Amniotic epithelial cell (primary cell): Measurements from ENCODE around the gene GINS2.

Experiments
- DNase-seq: peaks from one replicate; pipeline ENCODE4 v3.0.0-alpha.2; 2010; ENCODE audit warnings: low read depth

The GINS2 gene

GRCh38 chr16:85640254-85640558 lies 48.5 kb downstream of the GINS2 start:
- DNase-seq: no peak

- no peak for DNase-seq
Measured at GRCh38 chr16:85639529-85640253, 49.1 kb downstream of the GINS2 start.

- no peak for DNase-seq
Measured at GRCh38 chr16:85638695-85639409, 49.9 kb downstream of the GINS2 start.

- DNase-seq: no peak
Measured at GRCh38 chr16:85637808-85638647, 50.7 kb downstream of the GINS2 start.

GRCh38 chr16:85637061-85637807 lies 51.5 kb downstream of the GINS2 start:
- no peak for DNase-seq

- no peak for DNase-seq
Measured at GRCh38 chr16:85636234-85636812, 52.4 kb downstream of the GINS2 start.

GRCh38 chr16:85635545-85636140 lies 53.1 kb downstream of the GINS2 start:
- no peak for DNase-seq

GRCh38 chr16:85634747-85635544 lies 53.8 kb downstream of the GINS2 start:
- no peak for DNase-seq

- no peak for DNase-seq
Measured at GRCh38 chr16:85633888-85634287, 54.9 kb downstream of the GINS2 start.

GRCh38 chr16:85633438-85633743 lies 55.4 kb downstream of the GINS2 start:
- no peak for DNase-seq

- no peak for DNase-seq
Measured at GRCh38 chr16:85632709-85633437, 55.9 kb downstream of the GINS2 start.

- DNase-seq: no peak
Measured at GRCh38 chr16:85631802-85632393, 56.9 kb downstream of the GINS2 start.

- no peak for DNase-seq
Measured at GRCh38 chr16:85631230-85631629, 57.5 kb downstream of the GINS2 start.

GRCh38 chr16:85629853-85630252 lies 58.9 kb downstream of the GINS2 start:
- DNase-seq: no peak

GRCh38 chr16:85629326-85629725 lies 59.4 kb downstream of the GINS2 start:
- DNase-seq: no peak

- DNase-seq: no peak
Measured at GRCh38 chr16:85628645-85629044, 60.1 kb downstream of the GINS2 start.

- no peak for DNase-seq
Measured at GRCh38 chr16:85628265-85628556, 60.5 kb downstream of the GINS2 start.

- DNase-seq: no peak
Measured at GRCh38 chr16:85627526-85628264, 61.1 kb downstream of the GINS2 start.

GRCh38 chr16:85627089-85627488 lies 61.7 kb downstream of the GINS2 start:
- DNase-seq: no peak
